Astrocyte of the spinal cord (primary cell): Measurements from ENCODE around the gene DENND1A.

ENCODE experiments used
- DNase-seq: peaks from one replicate; pipeline ENCODE4 v3.0.0; 2011; ENCODE audit warnings: low read depth, low spot score
- H3K4me3 ChIP-seq: 2 replicates; pipeline ENCODE4 v1.5.1; 2011; ENCODE audit warnings: low read depth, mild to moderate bottlenecking, low read length, moderate library complexity
- in situ Hi-C: cut with HindIII; loops from 2 replicates; pipeline ENCODE4 v1.10.0; 2017; ENCODE audit warnings: low sequenced_read_pairs
- TF ChIP-seq, protein P1 (sequence below): IDR thresholded peaks from 2 replicates; pipeline ENCODE4 v1.5.1; 2012; ENCODE audit warnings: low read depth, mild to moderate bottlenecking, low read length, inconsistent platforms

DENND1A gene

DNA sequence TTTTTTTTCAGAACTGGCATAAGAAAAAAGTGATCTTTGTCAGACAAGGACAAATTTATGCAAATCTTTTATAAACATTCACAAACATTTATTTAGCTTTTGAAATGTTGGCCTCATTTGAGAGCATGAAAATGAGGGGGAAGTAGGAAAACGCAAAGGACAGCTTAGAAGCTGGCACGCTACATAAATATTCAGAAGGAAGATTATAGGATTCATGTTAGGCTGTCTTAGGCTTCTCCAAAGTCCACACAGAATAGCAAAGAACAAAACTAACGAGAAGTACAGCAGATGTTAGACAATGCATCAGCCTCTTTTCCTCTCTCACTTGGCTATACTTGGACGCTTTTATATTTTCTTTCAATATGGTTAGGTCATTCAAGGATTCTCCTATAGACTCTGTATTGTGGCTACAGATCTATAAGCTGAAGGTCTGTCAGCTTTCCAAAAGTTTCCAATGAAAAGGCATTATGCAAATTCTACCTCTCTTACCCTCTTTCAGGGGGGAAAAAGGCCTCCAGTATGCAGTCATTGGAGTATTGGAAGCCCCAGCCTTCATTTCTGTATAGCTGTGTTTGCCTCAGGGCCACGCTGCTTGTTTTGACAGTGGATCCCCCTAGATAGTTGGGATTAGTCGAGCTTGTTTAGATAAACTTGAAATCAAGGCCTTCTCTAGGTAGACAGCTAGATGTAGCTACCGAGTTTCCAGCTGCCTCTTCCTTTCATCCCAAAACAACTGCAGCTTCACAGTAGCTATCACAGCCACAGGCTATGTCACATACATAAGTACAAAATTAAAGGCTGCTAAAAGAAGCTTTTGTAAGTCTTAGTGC lies 153.0 kb downstream of the DENND1A start:
- DNase-seq = no peak
- TF ChIP-seq, protein P1, sequence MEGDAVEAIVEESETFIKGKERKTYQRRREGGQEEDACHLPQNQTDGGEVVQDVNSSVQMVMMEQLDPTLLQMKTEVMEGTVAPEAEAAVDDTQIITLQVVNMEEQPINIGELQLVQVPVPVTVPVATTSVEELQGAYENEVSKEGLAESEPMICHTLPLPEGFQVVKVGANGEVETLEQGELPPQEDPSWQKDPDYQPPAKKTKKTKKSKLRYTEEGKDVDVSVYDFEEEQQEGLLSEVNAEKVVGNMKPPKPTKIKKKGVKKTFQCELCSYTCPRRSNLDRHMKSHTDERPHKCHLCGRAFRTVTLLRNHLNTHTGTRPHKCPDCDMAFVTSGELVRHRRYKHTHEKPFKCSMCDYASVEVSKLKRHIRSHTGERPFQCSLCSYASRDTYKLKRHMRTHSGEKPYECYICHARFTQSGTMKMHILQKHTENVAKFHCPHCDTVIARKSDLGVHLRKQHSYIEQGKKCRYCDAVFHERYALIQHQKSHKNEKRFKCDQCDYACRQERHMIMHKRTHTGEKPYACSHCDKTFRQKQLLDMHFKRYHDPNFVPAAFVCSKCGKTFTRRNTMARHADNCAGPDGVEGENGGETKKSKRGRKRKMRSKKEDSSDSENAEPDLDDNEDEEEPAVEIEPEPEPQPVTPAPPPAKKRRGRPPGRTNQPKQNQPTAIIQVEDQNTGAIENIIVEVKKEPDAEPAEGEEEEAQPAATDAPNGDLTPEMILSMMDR = no peak
- in situ Hi-C loops = no loop called here
- no peak overlapping the region for H3K4me3 ChIP-seq

DNA sequence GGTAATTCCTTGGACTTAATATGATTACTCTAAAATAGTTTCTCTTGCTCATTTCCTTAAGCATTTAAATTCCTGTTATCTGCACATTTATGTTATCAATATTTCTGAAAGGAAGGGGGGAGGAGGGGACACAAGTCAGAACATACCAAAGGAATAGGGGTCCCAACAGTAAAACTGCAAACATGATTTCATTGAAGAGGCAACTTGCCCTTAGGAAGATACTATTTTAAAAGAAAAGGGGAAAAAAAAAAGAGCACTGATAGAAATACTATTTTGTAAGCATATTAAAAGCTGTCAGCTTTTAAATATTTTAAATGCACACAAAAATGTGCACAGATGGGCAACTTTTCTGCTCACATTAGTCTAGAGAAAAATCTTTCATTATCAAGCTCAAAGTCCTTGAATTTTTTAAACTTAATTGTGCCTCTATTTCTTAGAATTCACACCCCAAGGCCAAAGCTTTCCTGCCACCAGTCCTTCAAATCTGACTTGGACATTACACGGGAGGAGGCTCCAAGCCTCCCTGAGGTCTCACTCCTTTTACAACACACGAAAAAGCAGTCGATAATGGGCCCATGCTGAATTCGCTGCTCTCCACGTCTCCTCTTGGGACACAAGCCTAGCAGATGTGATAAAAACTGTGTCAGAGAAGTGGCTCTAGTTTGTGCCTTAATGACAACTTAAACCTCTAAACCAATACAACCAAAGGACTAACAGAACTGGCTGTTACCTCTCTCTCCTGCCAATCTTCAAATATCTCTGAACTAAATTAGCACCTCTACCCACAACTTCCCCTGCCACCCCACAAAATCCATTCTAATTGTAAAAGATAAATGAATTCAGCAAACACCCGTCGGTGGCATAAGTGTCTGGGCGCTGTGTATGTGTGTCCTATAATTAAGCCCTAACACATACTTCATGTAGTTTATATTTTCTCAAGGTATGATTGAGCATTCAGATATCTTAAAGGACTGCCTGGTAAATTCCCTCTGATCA lies 154.3 kb downstream of the DENND1A start:
- TF ChIP-seq, protein P1 = no peak

DNA sequence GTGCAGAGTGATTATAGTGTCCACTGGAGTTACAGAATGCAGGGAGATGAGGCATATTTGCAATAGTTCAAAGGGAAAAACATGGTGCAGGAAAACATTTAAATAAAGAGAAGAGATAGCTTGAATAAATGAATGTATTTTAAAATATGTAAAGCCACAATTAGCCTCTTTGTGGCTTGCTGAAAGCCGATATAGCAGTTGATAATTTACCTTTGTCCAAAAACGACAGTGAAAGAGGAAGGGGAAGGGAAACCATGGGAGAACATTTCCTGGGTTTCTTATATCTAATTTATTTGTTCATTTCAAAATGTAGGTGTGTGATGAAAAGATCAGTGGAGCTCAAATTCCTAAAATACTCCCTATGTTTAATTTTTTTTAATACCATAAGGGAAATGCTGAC lies 156.1 kb downstream of the DENND1A start:
- in situ Hi-C loops = no loop called here
- H3K4me3 ChIP-seq = no peak overlapping the region
- TF ChIP-seq, protein P1 = no peak
- DNase-seq = no peak

More for the DNA sequence above, 154.3 kb downstream of the DENND1A start:
- H3K4me3 ChIP-seq = no peak overlapping the region
- DNase-seq = no peak
- in situ Hi-C loops = no loop called here

DNA sequence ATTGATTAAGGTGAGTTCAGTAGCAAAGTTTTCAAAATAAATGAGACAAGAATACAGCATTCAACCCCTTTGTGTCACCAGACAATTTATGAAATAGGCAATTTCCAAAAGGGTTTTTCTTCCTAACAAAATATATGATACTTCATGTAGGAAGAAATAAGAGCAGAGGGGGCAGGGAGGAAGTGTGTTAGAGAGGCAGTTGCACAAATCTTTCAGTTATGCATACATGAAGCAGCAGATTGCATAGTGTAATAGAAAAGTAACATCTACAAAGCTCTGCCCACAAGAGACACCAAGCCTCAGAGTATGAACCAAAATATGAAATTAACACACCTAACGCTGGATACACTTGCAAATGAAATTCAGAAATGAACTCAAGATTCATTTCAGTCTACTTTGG lies 157.0 kb downstream of the DENND1A start:
- TF ChIP-seq, protein P1 = no peak
- DNase-seq = no peak
- in situ Hi-C loops = no loop called here
- no peak overlapping the region for H3K4me3 ChIP-seq

DNA sequence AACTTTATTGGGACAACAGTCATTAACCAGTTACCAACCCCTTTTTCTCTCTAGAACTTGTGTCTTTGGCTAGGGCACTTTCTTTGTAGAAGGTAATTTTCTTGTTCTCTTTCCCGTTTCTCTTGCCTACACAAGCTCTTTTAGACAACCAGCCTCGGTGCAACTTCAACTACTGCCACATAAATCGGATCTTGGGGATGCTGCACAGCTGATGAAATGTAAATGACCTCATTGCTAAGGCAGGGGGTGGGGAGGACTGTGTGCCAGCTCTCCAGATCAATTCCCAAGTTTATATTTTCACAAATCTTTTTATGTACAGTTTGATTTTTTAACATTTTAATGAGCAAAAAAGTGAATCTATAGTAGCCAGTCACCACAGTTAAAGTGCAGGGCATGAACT lies 157.6 kb downstream of the DENND1A start:
- TF ChIP-seq, protein P1 = no peak
- no peak for DNase-seq
- H3K4me3 ChIP-seq = no peak overlapping the region
- in situ Hi-C loops = no loop called here

DNA sequence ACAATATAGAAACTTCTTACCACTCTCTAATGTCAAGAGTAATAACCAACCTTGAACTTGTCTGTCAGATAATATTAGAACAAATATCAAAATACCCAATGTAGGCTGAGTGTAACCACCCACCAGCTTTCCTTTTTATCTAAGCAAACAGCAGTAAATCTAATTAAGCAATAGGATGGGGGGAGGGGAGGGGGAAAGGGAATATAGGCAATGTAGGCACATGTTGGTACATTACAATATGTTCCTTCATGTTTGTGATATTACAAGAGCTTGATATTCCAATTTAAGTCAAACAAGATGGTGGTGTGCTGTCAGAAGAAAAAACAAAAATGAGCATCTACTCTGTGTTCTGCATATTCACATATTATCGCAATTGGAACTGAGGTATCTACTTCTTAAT lies 158.2 kb downstream of the DENND1A start:
- DNase-seq = no peak
- in situ Hi-C loops = no loop called here
- H3K4me3 ChIP-seq = no peak overlapping the region
- TF ChIP-seq, protein P1 = no peak
